Measurements from ENCODE around the gene KCNQ1.

The KCNQ1 gene, protein sequence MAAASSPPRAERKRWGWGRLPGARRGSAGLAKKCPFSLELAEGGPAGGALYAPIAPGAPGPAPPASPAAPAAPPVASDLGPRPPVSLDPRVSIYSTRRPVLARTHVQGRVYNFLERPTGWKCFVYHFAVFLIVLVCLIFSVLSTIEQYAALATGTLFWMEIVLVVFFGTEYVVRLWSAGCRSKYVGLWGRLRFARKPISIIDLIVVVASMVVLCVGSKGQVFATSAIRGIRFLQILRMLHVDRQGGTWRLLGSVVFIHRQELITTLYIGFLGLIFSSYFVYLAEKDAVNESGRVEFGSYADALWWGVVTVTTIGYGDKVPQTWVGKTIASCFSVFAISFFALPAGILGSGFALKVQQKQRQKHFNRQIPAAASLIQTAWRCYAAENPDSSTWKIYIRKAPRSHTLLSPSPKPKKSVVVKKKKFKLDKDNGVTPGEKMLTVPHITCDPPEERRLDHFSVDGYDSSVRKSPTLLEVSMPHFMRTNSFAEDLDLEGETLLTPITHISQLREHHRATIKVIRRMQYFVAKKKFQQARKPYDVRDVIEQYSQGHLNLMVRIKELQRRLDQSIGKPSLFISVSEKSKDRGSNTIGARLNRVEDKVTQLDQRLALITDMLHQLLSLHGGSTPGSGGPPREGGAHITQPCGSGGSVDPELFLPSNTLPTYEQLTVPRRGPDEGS

GRCh38 chr11:2444821-2445745 is at the start of gene KCNQ1:
Gene KCNQ1 (plus strand): TSS chr11:2445008. CDS start chr11:2445099, 91 bp downstream.
- Histone ChIP-seq H3K27me3 (ENCODE audit: insufficient read depth, low read length) (peaks cover 60% of the 10 kb centered on the region), H3K4me3 (ENCODE audit: low read length) (no peak within 1 kb of the TSS), H3K36me3 (ENCODE audit: insufficient read depth, low read length) (no peaks in the 10 kb centered on the region), H3K4me1 (ENCODE audit: insufficient read depth, low read length) (no peaks in the 10 kb centered on the region), H2AFZ (ENCODE audit: low read depth, low read length) (no peak within 1 kb of the TSS), H3K9me3 (ENCODE audit: low read length) (peaks cover 7% of the 10 kb centered on the region)

DNA sequence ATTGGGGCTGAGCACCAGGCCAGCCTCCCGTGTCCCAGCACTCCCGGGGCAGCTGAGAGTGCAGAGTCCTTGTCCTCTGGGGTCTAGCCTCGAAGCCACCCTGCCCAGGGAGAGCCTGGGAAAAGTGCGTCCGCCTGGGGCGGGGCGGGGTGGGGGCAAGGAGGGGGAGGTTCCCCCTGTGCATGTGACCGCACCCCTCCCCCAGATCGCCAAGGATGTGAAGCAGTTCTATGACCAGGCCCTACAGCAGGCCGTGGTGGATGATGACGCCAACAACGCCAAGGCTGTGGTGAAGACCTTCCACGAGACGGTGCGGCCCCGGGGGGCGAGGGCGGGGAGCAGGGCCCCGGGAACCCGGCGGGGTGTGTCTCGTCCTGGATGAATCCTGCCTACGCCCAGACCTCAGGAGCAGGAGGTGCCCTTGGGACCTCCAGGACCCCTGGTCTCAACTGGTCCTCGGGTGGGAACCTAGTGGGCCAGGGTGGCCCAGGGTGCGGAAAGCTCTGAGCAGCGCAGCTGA is 49.5 kb upstream of the KCNQ1 start:
- no peaks in the 10 kb centered on the region for H3K27me3 ChIP-seq (ENCODE audit: insufficient read depth, low read length)
- H2AFZ ChIP-seq (ENCODE audit: low read depth, low read length): no peak overlapping the region
- H3K4me3 ChIP-seq (ENCODE audit: low read length): no peak overlapping the region
- peaks cover 9% of the 10 kb centered on the region for H3K4me1 ChIP-seq (ENCODE audit: insufficient read depth, low read length)
- peaks cover 34% of the 10 kb centered on the region for H3K36me3 ChIP-seq (ENCODE audit: insufficient read depth, low read length)
- H3K9me3 ChIP-seq (ENCODE audit: low read length): no peaks in the 10 kb centered on the region

- H3K9me3 ChIP-seq (ENCODE audit: low read length): no peaks in the 10 kb centered on the region
- H3K4me1 ChIP-seq (ENCODE audit: insufficient read depth, low read length): peaks cover 9% of the 10 kb centered on the region
- no peak overlapping the region for H3K4me3 ChIP-seq (ENCODE audit: low read length)
- H3K27me3 ChIP-seq (ENCODE audit: insufficient read depth, low read length): no peaks in the 10 kb centered on the region
- peaks cover 34% of the 10 kb centered on the region for H3K36me3 ChIP-seq (ENCODE audit: insufficient read depth, low read length)
- H2AFZ ChIP-seq (ENCODE audit: low read depth, low read length): no peak overlapping the region
These were observed 49.0 kb upstream of the KCNQ1 start for GRCh38 chr11:2395856-2396255.

GRCh38 chr11:2396471-2396870 is 48.3 kb upstream of the KCNQ1 start:
- H3K36me3 ChIP-seq (ENCODE audit: insufficient read depth, low read length): peaks cover 31% of the 10 kb centered on the region
- H3K4me3 ChIP-seq (ENCODE audit: low read length): no peak overlapping the region
- H3K4me1 ChIP-seq (ENCODE audit: insufficient read depth, low read length): peaks cover 12% of the 10 kb centered on the region
- H3K27me3 ChIP-seq (ENCODE audit: insufficient read depth, low read length): no peaks in the 10 kb centered on the region
- H3K9me3 ChIP-seq (ENCODE audit: low read length): no peaks in the 10 kb centered on the region
- no peak overlapping the region for H2AFZ ChIP-seq (ENCODE audit: low read depth, low read length)

DNA sequence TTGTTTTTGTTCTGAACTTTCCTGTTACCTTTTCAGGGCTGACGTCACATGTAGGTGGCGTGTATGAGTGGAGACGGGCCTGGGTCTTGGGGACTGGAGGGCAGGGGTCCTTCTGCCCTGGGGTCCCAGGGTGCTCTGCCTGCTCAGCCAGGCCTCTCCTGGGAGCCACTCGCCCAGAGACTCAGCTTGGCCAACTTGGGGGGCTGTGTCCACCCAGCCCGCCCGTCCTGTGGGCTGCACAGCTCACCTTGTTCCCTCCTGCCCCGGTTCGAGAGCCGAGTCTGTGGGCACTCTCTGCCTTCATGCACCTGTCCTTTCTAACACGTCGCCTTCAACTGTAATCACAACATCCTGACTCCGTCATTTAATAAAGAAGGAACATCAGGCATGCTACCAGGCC is 47.8 kb upstream of the KCNQ1 start:
- H3K4me3 ChIP-seq (ENCODE audit: low read length): no peak overlapping the region
- peaks cover 25% of the 10 kb centered on the region for H3K36me3 ChIP-seq (ENCODE audit: insufficient read depth, low read length)
- H2AFZ ChIP-seq (ENCODE audit: low read depth, low read length): no peak overlapping the region
- H3K4me1 ChIP-seq (ENCODE audit: insufficient read depth, low read length): peaks cover 17% of the 10 kb centered on the region
- H3K9me3 ChIP-seq (ENCODE audit: low read length): no peaks in the 10 kb centered on the region
- no peaks in the 10 kb centered on the region for H3K27me3 ChIP-seq (ENCODE audit: insufficient read depth, low read length)

GRCh38 chr11:2398664-2399355 is 46.0 kb upstream of the KCNQ1 start:
- Histone ChIP-seq H3K27me3 (ENCODE audit: insufficient read depth, low read length) (no peaks in the 10 kb centered on the region), H3K4me3 (ENCODE audit: low read length) (peak overlapping the region; percentile 69), H3K36me3 (ENCODE audit: insufficient read depth, low read length) (peaks cover 36% of the 10 kb centered on the region), H2AFZ (ENCODE audit: low read depth, low read length) (no peak overlapping the region), H3K9me3 (ENCODE audit: low read length) (no peaks in the 10 kb centered on the region), H3K4me1 (ENCODE audit: insufficient read depth, low read length) (peaks cover 17% of the 10 kb centered on the region)

DNA sequence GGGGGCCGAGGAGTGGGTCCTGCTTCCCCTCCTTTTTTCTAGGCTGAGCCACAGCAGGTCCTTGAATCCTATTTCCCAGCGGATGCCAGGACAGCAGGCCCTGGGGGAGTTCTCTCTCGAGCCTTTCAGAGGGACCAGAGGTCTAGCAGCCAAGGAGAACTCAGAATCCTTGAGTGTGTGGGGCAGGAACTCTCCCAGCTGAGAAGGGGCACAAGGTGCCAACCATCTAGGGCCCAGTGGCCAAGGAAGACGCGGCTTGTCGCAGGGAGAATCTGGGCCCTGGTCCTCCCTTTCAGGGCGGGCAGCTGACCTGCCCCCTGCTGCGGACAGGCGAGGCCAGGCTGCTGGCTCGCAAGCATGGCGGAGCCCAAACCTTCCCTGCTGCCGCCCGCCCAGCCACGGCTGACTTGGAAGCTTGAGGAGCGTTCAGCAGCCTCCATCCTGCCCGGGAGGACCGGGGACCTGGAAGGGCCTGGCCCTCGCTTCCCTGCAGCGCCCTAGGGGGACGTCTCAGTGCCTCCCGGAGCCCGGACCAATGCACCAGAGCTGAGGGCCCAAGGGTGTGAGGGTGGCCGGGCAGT is 45.2 kb upstream of the KCNQ1 start:
- Histone ChIP-seq H3K9me3 (ENCODE audit: low read length) (no peaks in the 10 kb centered on the region), H2AFZ (ENCODE audit: low read depth, low read length) (no peak overlapping the region), H3K4me3 (ENCODE audit: low read length) (peak overlapping the region; percentile 69), H3K27me3 (ENCODE audit: insufficient read depth, low read length) (no peaks in the 10 kb centered on the region), H3K4me1 (ENCODE audit: insufficient read depth, low read length) (peaks cover 17% of the 10 kb centered on the region), H3K36me3 (ENCODE audit: insufficient read depth, low read length) (peaks cover 36% of the 10 kb centered on the region)

GRCh38 chr11:2400069-2400761 is 44.6 kb upstream of the KCNQ1 start, which contains the start of gene TSSC4:
Gene TSSC4 (plus strand): TSS chr11:2400750. CDS start chr11:2402634, 1,884 bp downstream.
- Histone ChIP-seq H3K36me3 (ENCODE audit: insufficient read depth, low read length) (peaks cover 36% of the 10 kb centered on the region), H3K4me3 (ENCODE audit: low read length) (peak within 1 kb of the TSS; percentile 99), H3K9me3 (ENCODE audit: low read length) (no peaks in the 10 kb centered on the region), H3K4me1 (ENCODE audit: insufficient read depth, low read length) (peaks cover 17% of the 10 kb centered on the region), H2AFZ (ENCODE audit: low read depth, low read length) (peak within 1 kb of the TSS; percentile 58), H3K27me3 (ENCODE audit: insufficient read depth, low read length) (no peaks in the 10 kb centered on the region)

- Histone ChIP-seq H3K9me3 (ENCODE audit: low read length) (no peaks in the 10 kb centered on the region), H2AFZ (ENCODE audit: low read depth, low read length) (peak overlapping the region; percentile 58), H3K27me3 (ENCODE audit: insufficient read depth, low read length) (no peaks in the 10 kb centered on the region), H3K4me1 (ENCODE audit: insufficient read depth, low read length) (peaks cover 17% of the 10 kb centered on the region), H3K4me3 (ENCODE audit: low read length) (peak overlapping the region; percentile 99), H3K36me3 (ENCODE audit: insufficient read depth, low read length) (peaks cover 30% of the 10 kb centered on the region)
These were observed 43.9 kb upstream of the KCNQ1 start for GRCh38 chr11:2400762-2401435.

DNA sequence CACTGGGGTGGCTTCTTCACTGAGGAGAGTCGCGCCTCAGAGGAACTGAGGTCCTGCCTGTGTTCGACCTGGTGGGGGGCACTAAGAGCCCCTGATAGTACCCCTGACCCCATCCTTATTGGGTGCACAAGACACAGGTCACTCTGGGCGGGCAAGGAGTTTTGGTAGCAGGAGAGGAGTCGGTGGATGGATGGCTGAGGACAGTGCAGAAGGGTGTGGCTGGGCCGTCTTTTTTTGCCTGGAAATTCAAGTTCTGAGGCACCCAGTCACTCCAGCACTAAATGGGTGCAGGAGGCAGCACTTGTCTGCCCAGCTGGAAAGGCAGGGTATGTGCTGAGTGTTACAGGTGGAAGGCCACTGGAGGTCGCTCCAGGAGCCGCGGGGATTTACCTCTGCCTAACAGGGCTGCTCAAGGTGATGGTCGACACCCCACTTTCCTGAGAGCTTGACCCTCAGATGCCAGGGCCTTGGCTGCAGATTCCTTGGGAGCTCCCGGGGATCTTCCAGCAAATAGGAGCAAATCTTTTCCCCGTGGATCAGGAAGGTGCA is 43.3 kb upstream of the KCNQ1 start:
- peaks cover 17% of the 10 kb centered on the region for H3K4me1 ChIP-seq (ENCODE audit: insufficient read depth, low read length)
- no peaks in the 10 kb centered on the region for H3K27me3 ChIP-seq (ENCODE audit: insufficient read depth, low read length)
- H3K4me3 ChIP-seq (ENCODE audit: low read length): peak overlapping the region; percentile 99
- H2AFZ ChIP-seq (ENCODE audit: low read depth, low read length): no peak overlapping the region
- peaks cover 26% of the 10 kb centered on the region for H3K36me3 ChIP-seq (ENCODE audit: insufficient read depth, low read length)
- H3K9me3 ChIP-seq (ENCODE audit: low read length): no peaks in the 10 kb centered on the region

DNA sequence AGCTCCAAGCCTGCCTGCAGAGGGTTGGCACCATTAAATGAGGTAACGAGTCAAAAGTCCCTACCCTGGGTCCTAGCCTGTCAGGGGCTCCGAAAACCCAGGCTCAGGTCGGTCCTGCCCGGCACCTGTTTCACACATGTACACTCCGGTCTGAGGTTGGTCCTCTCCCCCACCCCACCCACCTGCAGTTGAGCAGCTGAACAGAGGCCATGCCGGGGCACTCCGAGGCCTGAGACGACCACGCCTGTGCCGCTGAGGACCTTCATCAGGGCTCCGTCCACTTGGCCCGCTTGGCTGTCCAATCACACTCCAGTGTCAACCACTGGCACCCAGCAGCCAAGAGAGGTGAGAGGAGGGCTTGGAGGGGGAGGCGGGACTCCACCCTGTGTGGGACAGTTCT is 42.7 kb upstream of the KCNQ1 start:
- H3K9me3 ChIP-seq (ENCODE audit: low read length): no peaks in the 10 kb centered on the region
- peaks cover 21% of the 10 kb centered on the region for H3K36me3 ChIP-seq (ENCODE audit: insufficient read depth, low read length)
- peak overlapping the region; percentile 99 for H3K4me3 ChIP-seq (ENCODE audit: low read length)
- no peak overlapping the region for H2AFZ ChIP-seq (ENCODE audit: low read depth, low read length)
- H3K4me1 ChIP-seq (ENCODE audit: insufficient read depth, low read length): peaks cover 17% of the 10 kb centered on the region
- no peaks in the 10 kb centered on the region for H3K27me3 ChIP-seq (ENCODE audit: insufficient read depth, low read length)
